Astrocyte (in vitro differentiated cells and primary cell): Measurements from ENCODE around the gene BEND6. TPM values are rescaled to one million over a fixed set of nuclear protein-coding genes. Genes with fewer than 3 reads are reported as not detected.
A peak's percentile ranks its signal among the peaks of the same experiment; 100 is the strongest.

Experiments used
- DNase-seq: peaks from one replicate; pipeline ENCODE4 v3.0.0-alpha.2; 2010; ENCODE audit warnings: low read depth
- FAIRE-seq: peaks from 2 replicates; lab custom pipeline; 2011; peaks lifted over from hg19 to GRCh38; lab: Jason Lieb, UNC
- H2AFZ ChIP-seq: 2 replicates; pipeline ENCODE4 v1.6.0; 2012; ENCODE audit warnings: low read depth, low read length, inconsistent platforms
- H3K27ac ChIP-seq: 2 replicates; pipeline ENCODE4 v1.5.1; 2011; ENCODE audit warnings: low read depth, low read length, inconsistent platforms
- H3K27me3 ChIP-seq: 2 replicates; pipeline ENCODE4 v1.6.0; 2011; ENCODE audit warnings: low read length, inconsistent platforms; ENCODE audit not compliant: insufficient read depth
- H3K36me3 ChIP-seq: 2 replicates; pipeline ENCODE4 v1.5.1; 2011; ENCODE audit warnings: low read length, inconsistent platforms; ENCODE audit not compliant: insufficient read depth
- H3K4me1 ChIP-seq: 2 replicates; pipeline ENCODE4 v1.5.1; 2011; ENCODE audit warnings: low read length, inconsistent platforms; ENCODE audit not compliant: insufficient read depth
- H3K4me2 ChIP-seq: 2 replicates; pipeline ENCODE4 v1.6.0; 2012; ENCODE audit warnings: low read length, inconsistent platforms
- H3K4me3 ChIP-seq: 2 replicates; pipeline ENCODE4 v1.5.1; 2011; ENCODE audit warnings: low read depth, mild to moderate bottlenecking, low read length, inconsistent platforms; ENCODE audit not compliant: insufficient read depth
- H3K79me2 ChIP-seq: 2 replicates; pipeline ENCODE4 v1.6.0; 2012; ENCODE audit warnings: mild to moderate bottlenecking, low read length, inconsistent platforms; ENCODE audit not compliant: insufficient read depth
- H3K9ac ChIP-seq: 2 replicates; pipeline ENCODE4 v1.6.0; 2012; ENCODE audit warnings: mild to moderate bottlenecking, low read length, inconsistent platforms
- H3K9me3 ChIP-seq: 2 replicates; pipeline ENCODE4 v1.5.1; 2012; ENCODE audit warnings: low read depth, mild to moderate bottlenecking, low read length, inconsistent platforms; ENCODE audit not compliant: insufficient read depth
- H4K20me1 ChIP-seq: 2 replicates; pipeline ENCODE4 v1.6.0; 2012; ENCODE audit warnings: low read length, inconsistent platforms; ENCODE audit not compliant: insufficient read depth
- H3K27ac Mint-ChIP-seq: one replicate; pipeline ENCODE4 v1.8.0; 2021; ENCODE audit warnings: mild to moderate bottlenecking, mixed read lengths; ENCODE audit not compliant: unreplicated experiment
- H3K27me3 Mint-ChIP-seq: one replicate; pipeline ENCODE4 v1.8.0; 2021; ENCODE audit warnings: low read depth, mixed read lengths; ENCODE audit not compliant: unreplicated experiment
- H3K36me3 Mint-ChIP-seq: one replicate; pipeline ENCODE4 v1.8.0; 2021; ENCODE audit warnings: low read depth, mixed read lengths; ENCODE audit not compliant: unreplicated experiment
- H3K4me1 Mint-ChIP-seq: one replicate; pipeline ENCODE4 v1.8.0; 2021; ENCODE audit warnings: low read depth, mixed read lengths; ENCODE audit not compliant: unreplicated experiment
- H3K4me3 Mint-ChIP-seq: one replicate; pipeline ENCODE4 v1.8.0; 2021; ENCODE audit warnings: mild to moderate bottlenecking, moderate library complexity, mixed read lengths; ENCODE audit not compliant: unreplicated experiment
- H3K9me3 Mint-ChIP-seq: one replicate; pipeline ENCODE4 v1.8.0; 2021; ENCODE audit warnings: mild to moderate bottlenecking, mixed read lengths; ENCODE audit not compliant: unreplicated experiment
- EZH2 ChIP-seq: IDR thresholded peaks from 2 replicates; pipeline ENCODE4 v1.6.1; 2012; ENCODE audit warnings: mild to moderate bottlenecking, low read length, inconsistent platforms; ENCODE audit not compliant: insufficient read depth
- total RNA-seq: library from RNA; stranded (reverse); gene quantifications from 2 replicates; pipeline ENCODE4 v1.2.1, GENCODE V29; 2021
- TF ChIP-seq, protein P1 (sequence below): IDR thresholded peaks from 2 replicates; pipeline ENCODE4 v1.5.1; 2011; ENCODE audit warnings: low read depth, mild to moderate bottlenecking, inconsistent platforms, low read length, moderate library complexity; ENCODE audit not compliant: insufficient read depth

The BEND6 gene
- total RNA-seq, 1 donor from 2014 or later: 8.3 TPM

DNA sequence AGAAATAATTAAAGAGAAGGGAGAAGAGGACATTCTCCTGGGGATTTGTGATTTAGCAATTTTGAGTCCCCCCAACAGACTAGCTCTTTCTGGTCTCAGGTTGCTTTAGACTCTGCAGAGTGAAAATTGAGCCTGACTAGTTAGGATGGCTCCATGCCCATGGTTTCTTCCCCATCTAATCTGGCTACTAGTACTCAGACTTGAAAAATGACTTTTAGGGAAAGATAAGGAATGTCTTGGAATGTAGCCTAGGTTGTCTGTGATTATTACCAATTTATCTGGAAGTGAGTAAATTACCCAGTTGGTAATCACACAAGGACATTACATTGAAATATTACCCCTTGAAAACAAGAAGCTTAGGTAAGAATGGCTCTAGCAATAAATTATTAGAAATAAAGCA lies 4.2 kb downstream of the BEND6 start:
- peak overlapping the region; percentile 51 for H3K27ac ChIP-seq
- no peaks in the 10 kb centered on the region for H3K27me3 ChIP-seq
- no peak overlapping the region for H3K4me3 ChIP-seq
- Mint-ChIP-seq H3K27me3 (no peaks in the 10 kb centered on the region), H3K27ac (no peak overlapping the region), H3K4me3 (no peak overlapping the region), H3K9me3 (no peaks in the 10 kb centered on the region), H3K4me1 (peaks cover 19% of the 10 kb centered on the region), H3K36me3 (no peaks in the 10 kb centered on the region)
- H3K9me3 ChIP-seq: no peaks in the 10 kb centered on the region
- DNase-seq: peak; percentile 82
- no peaks in the 10 kb centered on the region for H3K36me3 ChIP-seq
- H2AFZ ChIP-seq: no peak overlapping the region
- peaks cover 16% of the 10 kb centered on the region for H3K79me2 ChIP-seq
- peaks cover 37% of the 10 kb centered on the region for H3K4me1 ChIP-seq
- TF ChIP-seq EZH2: no peak
- TF ChIP-seq, protein P1, sequence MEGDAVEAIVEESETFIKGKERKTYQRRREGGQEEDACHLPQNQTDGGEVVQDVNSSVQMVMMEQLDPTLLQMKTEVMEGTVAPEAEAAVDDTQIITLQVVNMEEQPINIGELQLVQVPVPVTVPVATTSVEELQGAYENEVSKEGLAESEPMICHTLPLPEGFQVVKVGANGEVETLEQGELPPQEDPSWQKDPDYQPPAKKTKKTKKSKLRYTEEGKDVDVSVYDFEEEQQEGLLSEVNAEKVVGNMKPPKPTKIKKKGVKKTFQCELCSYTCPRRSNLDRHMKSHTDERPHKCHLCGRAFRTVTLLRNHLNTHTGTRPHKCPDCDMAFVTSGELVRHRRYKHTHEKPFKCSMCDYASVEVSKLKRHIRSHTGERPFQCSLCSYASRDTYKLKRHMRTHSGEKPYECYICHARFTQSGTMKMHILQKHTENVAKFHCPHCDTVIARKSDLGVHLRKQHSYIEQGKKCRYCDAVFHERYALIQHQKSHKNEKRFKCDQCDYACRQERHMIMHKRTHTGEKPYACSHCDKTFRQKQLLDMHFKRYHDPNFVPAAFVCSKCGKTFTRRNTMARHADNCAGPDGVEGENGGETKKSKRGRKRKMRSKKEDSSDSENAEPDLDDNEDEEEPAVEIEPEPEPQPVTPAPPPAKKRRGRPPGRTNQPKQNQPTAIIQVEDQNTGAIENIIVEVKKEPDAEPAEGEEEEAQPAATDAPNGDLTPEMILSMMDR: no peak
- H4K20me1 ChIP-seq: no peaks in the 10 kb centered on the region
- H3K4me2 ChIP-seq: peak overlapping the region; percentile 55
- H3K9ac ChIP-seq: no peak overlapping the region
- no peak for FAIRE-seq

DNA sequence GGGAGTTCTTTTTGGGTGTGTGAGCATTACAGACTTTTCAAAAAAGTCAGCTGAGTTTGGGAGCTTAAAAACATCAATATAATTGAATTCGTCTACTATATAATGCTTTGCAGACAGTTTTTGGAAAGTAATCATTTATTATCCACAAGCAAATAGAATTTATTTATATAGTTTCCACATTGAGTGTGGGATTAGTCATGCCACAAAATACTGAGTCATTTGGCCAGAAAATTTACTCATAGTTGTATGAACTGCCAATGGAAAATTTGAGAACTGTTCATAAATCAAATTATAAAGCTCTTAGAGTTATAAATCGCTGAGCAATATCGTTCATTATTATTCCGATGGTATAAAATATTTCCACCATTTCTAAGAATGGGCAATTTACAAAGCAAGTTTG lies 5.0 kb downstream of the BEND6 start:
- FAIRE-seq: no peak
- Histone ChIP-seq H2AFZ (no peak overlapping the region), H3K27ac (peak overlapping the region; percentile 51), H3K9me3 (no peaks in the 10 kb centered on the region), H3K9ac (no peak overlapping the region), H3K27me3 (no peaks in the 10 kb centered on the region), H3K4me1 (peaks cover 37% of the 10 kb centered on the region), H3K4me3 (no peak overlapping the region), H3K4me2 (peak overlapping the region; percentile 55), H3K36me3 (no peaks in the 10 kb centered on the region), H4K20me1 (no peaks in the 10 kb centered on the region), H3K79me2 (peaks cover 13% of the 10 kb centered on the region)
- Mint-ChIP-seq H3K27ac (no peak overlapping the region), H3K36me3 (no peaks in the 10 kb centered on the region), H3K9me3 (no peaks in the 10 kb centered on the region), H3K4me3 (no peak overlapping the region), H3K4me1 (peaks cover 19% of the 10 kb centered on the region), H3K27me3 (no peaks in the 10 kb centered on the region)
- DNase-seq: peak; percentile 75
- TF ChIP-seq EZH2: no peak
- TF ChIP-seq, protein P1: no peak

- no peaks in the 10 kb centered on the region for H3K27me3 Mint-ChIP-seq
- no peak overlapping the region for H2AFZ ChIP-seq
- H4K20me1 ChIP-seq: no peaks in the 10 kb centered on the region
- peaks cover 31% of the 10 kb centered on the region for H3K4me1 ChIP-seq
- no peaks in the 10 kb centered on the region for H3K27me3 ChIP-seq
- no peak overlapping the region for H3K4me2 ChIP-seq
- DNase-seq: no peak
- no peak for FAIRE-seq
- no peaks in the 10 kb centered on the region for H3K36me3 Mint-ChIP-seq
- no peak overlapping the region for H3K9ac ChIP-seq
- H3K27ac Mint-ChIP-seq: no peak overlapping the region
- H3K79me2 ChIP-seq: peaks cover 12% of the 10 kb centered on the region
- no peaks in the 10 kb centered on the region for H3K36me3 ChIP-seq
- TF ChIP-seq, protein P1: no peak
- no peak for TF ChIP-seq EZH2
- no peak overlapping the region for H3K27ac ChIP-seq
- H3K9me3 Mint-ChIP-seq: no peaks in the 10 kb centered on the region
- H3K4me3 Mint-ChIP-seq: no peak overlapping the region
- H3K9me3 ChIP-seq: no peaks in the 10 kb centered on the region
- H3K4me3 ChIP-seq: no peak overlapping the region
- H3K4me1 Mint-ChIP-seq: peaks cover 16% of the 10 kb centered on the region
Observed at GRCh38 chr6:56961151-56961550, 6.2 kb downstream of the BEND6 start.
